LHCN-M2 (cell line): ENCODE results near the gene SORL1. TPM values are rescaled to one million over a fixed set of nuclear protein-coding genes. Genes with fewer than 3 reads are reported as not detected.

Experiments
- DNase-seq: peaks from one replicate; pipeline ENCODE4 v3.0.0-alpha.2; 2012; ENCODE audit warnings: low read depth
- total RNA-seq: library from RNA; depleted of rRNA; stranded (reverse); fragments of >200 nt; gene quantifications from 2 replicates; pipeline ENCODE4 v1.2.3, GENCODE V29; 2014

The SORL1 gene
- total RNA-seq, 1 experiment from 2014 or later, result 0.06 TPM

DNA sequence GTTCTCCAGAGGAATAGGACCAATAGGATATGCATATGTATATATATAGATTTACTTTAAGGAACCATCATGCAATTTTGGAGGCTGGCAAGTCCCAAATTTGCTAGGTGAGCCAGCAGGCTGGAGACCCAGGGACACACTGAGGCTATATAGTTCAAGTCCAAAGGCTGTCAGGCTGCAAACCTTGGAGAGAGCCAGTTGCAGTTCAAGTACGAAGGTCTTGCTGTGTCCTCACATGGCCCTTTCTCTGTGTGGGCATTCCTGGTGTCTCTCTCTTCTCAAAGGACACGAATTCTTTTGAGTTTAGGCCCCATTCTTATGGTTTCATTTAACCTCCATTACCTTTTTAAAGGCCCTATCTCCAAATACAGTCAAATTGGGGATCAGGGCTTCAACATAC, 135.1 kb downstream of the SORL1 start:
- no peak for DNase-seq

DNA sequence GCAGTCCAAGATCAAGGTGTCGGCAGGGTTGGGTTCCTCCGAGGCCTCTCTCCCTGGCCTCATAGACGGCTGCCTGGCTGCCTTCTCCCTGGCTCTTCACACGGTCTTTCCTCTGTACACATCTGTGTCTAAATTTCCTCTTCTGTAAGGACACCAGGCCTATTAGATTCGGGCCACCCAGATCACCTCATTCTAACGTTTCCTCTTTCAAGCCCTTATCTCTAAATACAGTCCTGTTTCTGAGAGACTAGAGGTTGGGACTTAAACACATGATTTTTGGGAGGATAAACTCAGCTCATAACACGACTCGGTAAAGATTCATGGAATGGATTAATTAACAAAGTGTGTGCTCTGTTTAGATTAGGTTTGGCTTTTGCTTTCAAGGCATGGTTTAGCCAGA, 136.6 kb downstream of the SORL1 start:
- no peak for DNase-seq

DNA sequence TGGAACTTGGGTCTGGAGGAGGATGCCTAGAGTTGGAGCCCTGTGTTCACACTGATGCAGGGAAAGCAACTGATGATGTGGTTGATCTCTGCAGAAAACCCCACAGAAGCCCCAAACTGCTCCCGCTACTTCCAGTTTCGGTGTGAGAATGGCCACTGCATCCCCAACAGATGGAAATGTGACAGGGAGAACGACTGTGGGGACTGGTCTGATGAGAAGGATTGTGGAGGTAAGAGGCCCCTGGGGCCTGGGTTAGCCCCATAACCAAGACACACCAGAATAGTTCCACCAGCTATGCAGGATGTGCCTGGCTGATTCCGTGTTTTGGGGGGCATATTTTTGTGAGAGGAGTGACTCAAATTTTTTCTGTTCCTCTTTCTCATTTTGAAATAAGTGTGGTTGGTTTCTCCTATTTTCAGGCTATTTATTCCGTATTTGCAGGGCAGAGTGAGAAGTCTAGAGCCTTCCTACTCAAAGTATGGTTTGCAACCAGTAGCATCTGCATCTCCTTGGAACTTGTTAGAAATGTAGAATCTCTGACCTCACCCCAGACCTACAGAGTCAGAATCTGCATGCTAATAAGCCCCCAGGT, 137.9 kb downstream of the SORL1 start:
- no peak for DNase-seq

DNA sequence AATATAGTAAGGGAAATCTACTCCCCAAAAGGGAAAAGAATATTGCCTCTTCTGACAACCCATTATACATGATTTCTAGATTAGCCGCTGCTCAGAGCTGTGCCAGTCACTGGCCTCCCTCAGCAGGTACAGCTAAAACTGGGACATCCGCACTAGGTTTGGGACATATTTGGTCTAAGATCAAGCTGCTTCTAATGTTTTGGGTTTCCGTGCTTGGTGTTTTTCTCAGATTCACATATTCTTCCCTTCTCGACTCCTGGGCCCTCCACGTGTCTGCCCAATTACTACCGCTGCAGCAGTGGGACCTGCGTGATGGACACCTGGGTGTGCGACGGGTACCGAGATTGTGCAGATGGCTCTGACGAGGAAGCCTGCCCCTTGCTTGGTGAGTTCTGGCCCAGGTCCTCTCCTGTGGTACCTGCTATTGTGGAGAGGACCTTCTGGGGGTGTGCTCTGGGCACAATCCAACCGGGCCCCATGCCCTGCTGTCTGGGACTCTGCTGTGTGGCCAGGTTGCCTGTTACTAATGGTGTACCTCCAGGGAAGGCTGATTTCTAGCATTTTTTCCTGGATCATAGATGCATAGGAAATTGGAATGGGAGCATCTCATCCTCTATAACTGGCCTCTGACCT, 138.8 kb downstream of the SORL1 start:
- no peak for DNase-seq

DNA sequence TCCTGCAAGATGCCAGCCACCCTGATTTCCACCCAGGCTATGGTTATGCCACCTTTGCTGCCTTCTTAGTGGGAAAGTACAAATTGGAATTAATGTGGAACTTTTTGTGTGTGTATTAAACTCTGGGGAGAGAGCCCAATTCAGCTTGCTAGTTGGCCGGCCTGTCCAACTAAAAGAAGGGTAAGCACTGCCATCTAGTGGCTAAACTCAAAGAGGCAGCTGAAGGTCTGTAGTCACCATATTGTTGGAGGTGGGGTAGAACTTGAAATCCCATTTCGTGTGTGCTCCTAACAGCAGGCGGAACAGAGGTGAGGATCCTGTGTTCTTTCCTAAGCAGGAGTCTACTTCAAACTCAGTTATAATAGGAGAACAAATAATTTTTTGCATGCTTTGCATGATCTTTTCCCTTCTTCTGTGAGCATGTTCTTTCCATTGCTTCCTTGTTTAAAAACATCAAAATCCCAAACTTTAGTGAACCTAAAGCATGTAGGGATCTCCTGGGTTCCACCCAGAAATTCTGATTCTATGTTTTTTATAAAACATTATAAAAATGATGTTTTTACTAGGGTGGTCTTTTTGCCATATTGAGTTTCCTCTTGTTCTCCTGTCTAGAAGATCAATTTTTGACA, 139.4 kb downstream of the SORL1 start:
- peak; percentile 66 for DNase-seq

DNA sequence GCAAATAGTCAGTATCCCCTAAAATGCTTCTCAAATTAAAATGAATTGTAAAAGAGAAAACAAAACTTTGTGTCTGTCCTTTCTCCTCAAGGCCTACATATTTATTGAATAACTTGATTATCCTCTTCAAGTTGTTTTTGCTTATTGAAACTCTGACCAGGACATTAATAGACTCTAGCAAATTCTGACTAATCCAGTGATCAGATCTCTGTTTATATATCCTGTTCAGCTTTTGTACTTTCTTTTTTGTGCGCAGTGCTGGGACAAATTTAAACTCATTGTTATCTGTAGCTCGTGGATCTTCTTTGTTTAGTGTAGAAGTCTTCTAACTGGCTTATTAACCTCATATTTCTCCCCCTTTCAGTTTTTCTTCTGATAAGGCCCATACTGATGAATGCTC, 140.6 kb downstream of the SORL1 start:
- no peak for DNase-seq

DNA sequence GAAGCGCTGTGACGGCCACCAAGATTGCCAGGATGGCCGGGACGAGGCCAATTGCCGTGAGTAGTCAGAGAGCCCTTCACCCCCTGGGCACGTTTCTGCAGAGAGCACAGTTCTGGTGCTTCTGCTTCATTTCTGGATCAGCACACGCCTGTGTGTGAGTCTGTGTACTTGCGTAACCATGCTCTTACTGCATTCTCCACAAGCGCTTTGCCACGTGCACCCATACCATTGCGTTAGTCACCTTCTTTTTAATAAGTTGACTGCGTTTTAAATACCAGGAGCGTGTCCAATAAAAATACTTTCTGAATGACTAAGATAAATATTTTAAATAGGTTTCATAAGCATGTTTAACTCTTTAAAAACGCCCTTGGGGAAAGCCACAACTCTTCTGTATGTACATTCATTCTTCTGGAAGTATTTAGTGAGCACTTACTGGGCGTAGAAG, 143.6 kb downstream of the SORL1 start:
- DNase-seq, result peak; percentile 95

DNA sequence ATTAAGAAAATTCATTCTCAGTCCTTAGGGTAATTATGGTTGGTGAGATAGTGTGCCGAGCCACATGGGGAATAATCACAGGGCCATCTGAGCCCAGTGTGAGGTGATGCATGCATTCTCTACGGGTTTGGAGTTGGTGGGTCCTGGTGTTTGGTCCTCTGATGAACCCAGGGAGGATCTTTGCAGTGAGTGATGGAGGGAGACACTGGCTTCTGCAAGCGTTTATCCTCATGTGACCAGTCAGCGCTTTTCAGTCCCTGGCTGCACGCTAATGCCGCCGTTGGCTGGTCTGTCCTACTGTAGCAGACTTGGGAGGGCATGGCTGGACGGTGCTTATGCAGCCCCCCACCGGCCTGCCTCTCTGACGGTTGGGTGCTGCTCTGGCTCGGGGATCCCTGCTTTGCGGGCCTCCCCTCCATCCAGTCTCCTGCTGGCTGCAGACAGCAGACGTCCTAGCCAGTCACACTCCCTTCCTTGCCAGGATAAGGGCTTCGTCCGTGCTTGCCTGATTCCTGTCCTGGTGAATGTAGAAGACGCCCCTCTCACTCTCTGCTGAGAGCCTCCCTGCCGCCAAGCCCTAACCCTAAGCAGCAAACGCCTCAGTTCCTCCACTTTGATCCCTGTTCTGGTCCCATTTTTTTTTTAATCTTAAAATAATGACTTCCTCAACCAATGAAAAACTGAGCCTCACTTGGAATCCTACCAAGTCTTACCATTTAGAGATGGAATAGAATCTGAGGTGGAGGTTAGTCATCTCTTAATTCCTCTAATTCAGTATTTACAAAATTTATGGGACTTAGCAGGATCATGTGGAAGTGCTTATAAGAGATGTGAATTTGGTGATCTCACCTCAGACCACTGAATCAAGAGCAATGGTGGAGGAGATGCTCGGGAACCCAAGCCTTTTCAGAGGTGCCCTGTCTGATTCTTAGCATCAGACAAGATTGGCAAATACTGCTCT, 144.4 kb downstream of the SORL1 start:
- DNase-seq, result peak; percentile 10

DNA sequence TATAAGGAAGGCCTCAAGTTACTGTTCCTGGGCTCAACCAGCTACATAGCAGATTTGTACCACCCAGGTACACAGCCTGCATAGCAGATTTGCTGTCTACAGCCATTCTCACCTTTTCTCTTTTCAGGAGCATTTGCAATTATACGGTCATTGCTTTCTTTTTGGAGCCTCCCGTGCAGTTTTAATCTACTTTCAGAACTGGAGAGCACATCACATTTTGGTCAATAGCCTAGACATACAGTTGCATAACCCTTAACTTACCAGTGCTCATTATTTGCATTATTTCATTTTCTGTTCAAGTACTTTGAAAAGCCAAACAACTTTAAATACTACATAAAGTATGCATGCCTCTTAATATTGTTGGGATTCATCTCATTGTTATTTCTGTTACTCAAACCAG, 151.2 kb downstream of the SORL1 start:
- no peak for DNase-seq

DNA sequence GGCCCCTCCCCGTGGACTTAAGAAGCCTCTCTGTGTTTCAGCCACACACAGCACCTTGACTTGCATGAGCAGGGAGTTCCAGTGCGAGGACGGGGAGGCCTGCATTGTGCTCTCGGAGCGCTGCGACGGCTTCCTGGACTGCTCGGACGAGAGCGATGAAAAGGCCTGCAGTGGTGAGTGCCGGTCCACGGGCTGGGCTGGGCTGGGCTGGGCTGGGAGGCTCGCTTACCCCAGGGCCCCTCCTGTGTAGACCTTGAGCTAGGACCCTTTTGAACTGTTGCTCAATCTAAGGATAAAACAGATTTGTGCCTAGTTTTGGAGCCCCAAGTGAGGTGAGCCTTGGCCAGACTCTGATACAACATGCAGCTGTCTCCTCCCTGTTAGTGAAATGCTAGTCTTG, 152.0 kb downstream of the SORL1 start:
- DNase-seq, result no peak

DNA sequence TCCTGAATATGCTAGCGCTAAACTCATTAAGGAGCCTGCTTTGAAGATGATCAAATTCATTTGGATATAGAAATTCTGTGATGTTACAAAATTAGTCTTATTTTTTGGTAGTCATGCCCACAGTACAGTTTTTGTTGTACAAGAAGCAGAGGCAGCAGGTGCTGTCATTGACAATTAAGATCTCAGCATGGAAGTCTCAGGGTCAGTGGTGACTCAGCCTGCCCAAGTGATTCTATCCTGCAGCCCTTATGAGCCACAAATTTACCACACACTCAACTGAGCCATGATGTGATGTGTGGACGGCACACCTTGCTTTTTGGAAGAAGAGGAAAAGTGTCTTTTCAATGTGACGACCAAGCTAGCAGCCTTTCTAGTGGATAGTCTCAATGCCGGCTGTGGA, 154.2 kb downstream of the SORL1 start:
- DNase-seq, result peak; percentile 66

DNA sequence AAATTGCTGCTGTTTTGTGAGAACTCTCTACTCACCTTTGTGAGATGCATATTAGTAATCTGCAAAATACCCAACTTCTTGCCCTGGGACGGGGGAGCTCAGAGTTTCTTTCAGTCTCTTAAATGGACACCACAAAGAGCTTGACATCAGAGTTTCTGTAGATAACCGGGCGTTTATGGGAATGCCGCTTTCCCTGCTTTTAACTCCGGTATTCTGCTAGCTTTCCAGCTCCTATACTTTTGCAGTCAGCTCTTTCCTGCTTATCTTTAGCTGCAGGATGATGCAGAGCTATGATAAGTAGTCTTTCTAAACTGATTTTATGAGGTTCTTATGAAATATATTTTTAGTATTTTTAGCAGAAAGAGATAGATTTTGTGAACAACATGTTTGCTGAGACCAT, 155.2 kb downstream of the SORL1 start:
- DNase-seq, result no peak

DNA sequence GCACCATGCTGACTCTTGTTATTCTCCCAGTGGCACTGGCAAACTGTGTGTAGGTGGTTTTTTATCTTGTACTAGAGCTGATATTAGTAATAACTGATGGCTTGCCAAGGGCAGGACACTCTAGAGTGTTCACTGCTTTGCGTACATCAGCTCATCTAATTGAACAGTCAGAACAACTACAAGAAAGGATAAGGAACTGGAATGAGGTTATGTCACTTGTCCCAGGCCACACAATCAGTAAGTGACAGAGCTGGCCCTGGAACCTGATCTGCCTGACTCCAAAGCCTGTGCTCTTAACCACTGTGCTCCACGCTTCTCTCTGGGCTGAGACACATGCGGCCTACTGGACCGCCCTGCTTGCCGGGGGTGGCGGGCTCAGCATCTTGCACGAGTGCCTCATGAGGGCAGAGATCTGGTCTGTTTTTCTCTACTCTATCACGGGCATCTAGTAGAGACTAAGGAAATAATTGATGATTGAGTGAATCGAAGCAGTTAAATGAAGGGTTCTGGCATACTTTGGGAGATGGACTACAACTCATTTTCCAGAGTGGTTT, 156.5 kb downstream of the SORL1 start:
- DNase-seq, result no peak

DNA sequence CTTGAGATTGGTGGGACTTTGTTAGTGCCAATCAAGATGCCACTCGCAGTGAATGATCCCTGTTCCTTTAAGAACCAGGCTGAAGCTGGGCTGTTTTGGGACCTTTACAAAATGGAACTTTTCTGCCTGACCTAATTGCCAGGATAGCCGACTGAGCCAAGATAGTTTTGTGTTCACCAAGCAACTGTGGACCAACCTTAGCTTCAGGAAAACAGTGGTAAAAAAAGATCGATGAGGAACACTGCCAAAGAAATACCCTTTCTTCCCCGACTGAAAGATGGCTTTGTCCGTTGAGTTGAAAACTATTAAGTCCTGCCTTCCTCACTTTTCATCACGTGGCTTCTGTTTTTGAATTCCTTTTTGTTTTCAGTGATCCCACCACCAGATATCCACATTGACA, 158.6 kb downstream of the SORL1 start:
- DNase-seq, result no peak

DNA sequence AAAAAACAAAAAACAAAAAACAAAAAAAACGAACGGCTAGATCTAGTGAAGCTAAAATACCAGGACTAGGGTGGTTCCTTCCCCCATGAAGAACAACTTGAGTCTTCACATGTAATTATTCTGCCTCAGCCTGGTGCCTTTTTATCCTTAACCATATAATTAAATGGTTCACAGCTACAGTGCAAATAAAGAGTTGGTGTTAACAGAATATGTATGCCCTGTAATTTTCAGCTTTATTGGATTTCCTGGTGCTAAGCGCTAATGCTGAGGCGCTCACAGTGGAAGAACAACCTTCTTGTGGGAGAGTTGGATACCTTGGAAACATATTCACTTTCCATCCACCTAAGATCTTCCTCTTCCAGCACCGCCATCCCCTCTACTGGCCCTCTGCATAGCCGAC, 159.1 kb downstream of the SORL1 start:
- no peak for DNase-seq

DNA sequence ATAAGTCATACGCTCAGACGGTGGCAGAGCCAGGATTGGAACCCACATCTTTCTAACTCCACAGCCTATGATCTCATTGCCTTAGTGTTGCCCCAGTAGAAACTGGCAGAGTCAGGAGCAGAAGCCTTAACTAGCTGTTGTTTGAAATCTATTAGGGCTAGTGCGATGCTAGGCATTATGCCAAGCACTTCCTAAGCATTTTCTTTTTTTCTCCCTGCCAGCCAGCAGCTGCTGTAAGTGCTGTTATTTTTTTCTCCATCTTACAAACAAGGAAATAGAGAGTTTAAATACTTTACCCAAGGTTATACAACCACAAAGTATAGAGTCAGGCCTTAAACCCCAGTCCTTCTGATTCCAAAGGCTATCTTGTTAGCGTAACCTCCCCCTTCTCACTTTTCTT, 161.6 kb downstream of the SORL1 start:
- peak; percentile 76 for DNase-seq

DNA sequence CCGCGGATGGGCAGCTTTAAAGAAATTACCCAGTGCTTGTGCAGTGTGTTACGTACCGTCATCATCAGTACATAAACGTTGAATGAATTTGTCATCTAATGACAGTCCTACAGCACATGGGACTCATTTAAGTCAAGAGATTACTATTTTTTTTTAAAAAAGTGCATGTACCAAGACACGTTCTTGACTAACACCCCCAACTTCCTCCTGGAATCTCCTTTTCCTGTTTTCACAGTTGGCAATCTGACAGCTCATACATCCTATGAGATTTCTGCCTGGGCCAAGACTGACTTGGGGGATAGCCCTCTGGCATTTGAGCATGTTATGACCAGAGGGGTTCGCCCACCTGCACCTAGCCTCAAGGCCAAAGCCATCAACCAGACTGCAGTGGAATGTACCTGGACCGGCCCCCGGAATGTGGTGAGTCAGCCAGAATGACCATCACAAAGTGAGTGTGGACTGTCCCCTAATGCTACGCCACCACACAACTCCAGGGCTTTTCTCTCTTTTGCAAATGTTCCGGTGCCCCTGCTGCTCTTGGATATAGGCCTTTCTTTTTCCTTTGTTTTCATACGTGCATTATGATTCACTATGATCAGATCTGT, 162.6 kb downstream of the SORL1 start:
- no peak for DNase-seq

DNA sequence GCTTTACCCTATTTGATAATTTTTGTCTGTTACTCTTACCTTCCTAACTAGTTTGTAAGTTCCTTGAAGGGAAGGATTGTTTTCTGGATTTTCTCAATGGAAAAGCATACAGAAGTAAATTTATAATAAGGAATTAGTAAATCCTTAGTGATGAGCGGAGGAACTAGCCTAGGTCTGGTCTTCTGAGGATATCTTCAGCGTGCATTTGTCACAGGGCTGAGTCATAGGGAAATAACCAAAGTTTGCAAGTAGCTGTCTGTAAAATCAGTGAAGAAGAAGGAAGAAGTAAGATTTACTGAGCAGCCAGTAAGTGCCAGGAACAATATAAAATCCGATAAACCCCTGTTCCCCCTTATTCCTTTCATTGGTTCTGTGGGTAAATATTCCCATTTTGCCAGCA, 163.4 kb downstream of the SORL1 start:
- DNase-seq, result no peak

DNA sequence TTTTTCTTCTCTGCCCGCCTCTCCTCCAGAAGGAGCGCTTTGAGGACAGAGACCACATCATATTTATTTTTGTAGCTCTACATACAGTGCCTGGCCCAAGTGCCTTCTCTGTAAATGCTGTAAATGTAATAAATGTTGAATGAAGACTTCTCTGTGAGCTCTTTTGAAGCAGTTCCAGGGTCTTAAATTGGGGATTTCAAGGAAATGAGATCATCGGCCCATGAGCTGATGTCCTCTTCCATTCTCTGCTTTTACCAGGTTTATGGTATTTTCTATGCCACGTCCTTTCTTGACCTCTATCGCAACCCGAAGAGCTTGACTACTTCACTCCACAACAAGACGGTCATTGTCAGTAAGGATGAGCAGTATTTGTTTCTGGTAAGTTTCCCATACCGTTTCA, 166.4 kb downstream of the SORL1 start:
- DNase-seq, result no peak

DNA sequence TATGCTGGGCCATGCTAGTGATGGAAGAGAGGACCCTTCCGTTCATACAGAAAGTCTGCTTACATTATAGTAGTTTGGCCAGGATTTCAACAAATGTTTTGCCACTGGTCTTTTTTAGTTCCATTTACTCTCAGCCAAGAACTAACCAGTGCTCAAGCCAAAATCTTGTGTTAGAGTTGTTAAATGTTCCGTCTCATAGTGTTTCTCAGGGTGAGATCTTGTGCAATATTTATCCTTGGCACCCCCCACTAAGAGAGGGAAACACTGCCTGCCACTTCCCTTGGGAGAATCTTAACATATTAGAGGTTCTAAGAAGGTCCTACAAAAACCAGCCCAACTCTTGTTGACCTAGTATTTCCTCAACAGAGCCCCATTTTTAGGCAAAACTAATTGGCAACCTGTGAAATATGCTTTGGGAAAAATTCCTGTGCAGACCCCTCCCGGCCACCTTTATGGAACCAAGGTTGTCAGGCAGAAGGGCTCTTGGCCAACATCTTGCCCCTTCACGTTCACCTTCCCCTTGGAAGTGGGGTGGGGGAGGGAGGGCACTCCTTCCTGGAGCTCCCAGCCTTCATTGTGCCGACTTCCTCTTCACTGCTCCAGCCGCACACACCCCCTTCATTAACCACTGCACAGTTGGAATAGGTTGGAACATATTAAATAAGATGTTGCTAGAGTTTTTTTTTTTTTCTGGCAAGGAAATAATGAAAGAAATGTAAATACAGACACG, 173.8 kb downstream of the SORL1 start:
- no peak for DNase-seq

DNA sequence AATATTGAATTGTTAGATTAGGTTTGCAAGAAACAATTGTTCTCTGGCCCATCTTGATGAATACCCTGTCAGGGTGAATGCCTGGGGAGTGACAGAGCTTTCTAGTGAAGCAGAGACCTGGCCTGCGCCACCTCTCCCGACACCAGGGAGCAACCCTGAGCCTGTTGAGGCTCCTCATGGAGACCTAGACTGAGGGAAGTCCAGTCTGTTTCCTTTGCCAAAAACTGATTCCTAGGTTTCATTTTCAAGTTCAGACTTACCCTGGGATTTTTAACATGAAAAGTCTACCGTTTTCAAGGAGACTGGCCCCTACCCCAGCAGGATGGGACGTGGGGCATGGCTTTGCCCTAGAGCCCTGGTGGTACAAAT, 174.4 kb downstream of the SORL1 start:
- DNase-seq, result no peak
